ENCODE measurements around the gene ARID4B.
"Not testable (repeated sequence)": the region's sequence is repeated elsewhere in the genome, so short reads cannot be mapped to it uniquely, and the experiment has no call there.

ARID4B gene

GRCh38 chr1:235329139-235329902 lies 1.3 kb upstream of the ARID4B start:
- no peak for DNase-seq

- DNase-seq: peak; percentile 97
Observed at GRCh38 chr1:235328271-235329138, 526 bp upstream of the ARID4B start, which contains the start of gene GGPS1. Gene GGPS1 (plus strand): TSS chr1:235328570. CDS start chr1:235335265, 6,695 bp downstream.

GRCh38 chr1:235326719-235327558 lies 1.0 kb downstream of the ARID4B start:
- DNase-seq: no peak

GRCh38 chr1:235325854-235326253 lies 2.1 kb downstream of the ARID4B start:
- no peak for DNase-seq

- DNase-seq: no peak
Observed at GRCh38 chr1:235325139-235325538, 2.8 kb downstream of the ARID4B start.

- DNase-seq: no peak
Observed at GRCh38 chr1:235324296-235324695, 3.7 kb downstream of the ARID4B start.

GRCh38 chr1:235320521-235321179 lies 7.3 kb downstream of the ARID4B start:
- no peak for DNase-seq

- DNase-seq: no peak
Observed at GRCh38 chr1:235319255-235319654, 8.7 kb downstream of the ARID4B start.

GRCh38 chr1:235317168-235317567 lies 10.8 kb downstream of the ARID4B start:
- DNase-seq: no peak

GRCh38 chr1:235315735-235316134 lies 12.2 kb downstream of the ARID4B start:
- no peak for DNase-seq

- no peak for DNase-seq
Observed at GRCh38 chr1:235315173-235315572, 12.8 kb downstream of the ARID4B start.

GRCh38 chr1:235313931-235314678 lies 13.9 kb downstream of the ARID4B start:
- DNase-seq: no peak

- DNase-seq: no peak
Observed at GRCh38 chr1:235313262-235313661, 14.7 kb downstream of the ARID4B start.

GRCh38 chr1:235309206-235309605 lies 18.8 kb downstream of the ARID4B start:
- not testable (repeated sequence) for DNase-seq

GRCh38 chr1:235307158-235308124 lies 20.5 kb downstream of the ARID4B start:
- no peak for DNase-seq

- no peak for DNase-seq
Observed at GRCh38 chr1:235304549-235305451, 23.2 kb downstream of the ARID4B start.

GRCh38 chr1:235302143-235302542 lies 25.8 kb downstream of the ARID4B start:
- DNase-seq: no peak

GRCh38 chr1:235299169-235299858 lies 28.7 kb downstream of the ARID4B start:
- no peak for DNase-seq

GRCh38 chr1:235298758-235299157 lies 29.2 kb downstream of the ARID4B start:
- no peak for DNase-seq

Measured in DMS153 (cell line).